ENCODE measurements around the gene CLEC16A. TPM values are rescaled to one million over a fixed set of nuclear protein-coding genes. Genes with fewer than 3 reads are reported as not detected.
A peak's percentile ranks its signal among the peaks of the same experiment; 100 is the strongest.
"Not testable (repeated sequence)": the region's sequence is repeated elsewhere in the genome, so short reads cannot be mapped to it uniquely, and the experiment has no call there.

CLEC16A gene
- total RNA-seq, 1 donor from 2014 or later = 22.1 TPM

DNA sequence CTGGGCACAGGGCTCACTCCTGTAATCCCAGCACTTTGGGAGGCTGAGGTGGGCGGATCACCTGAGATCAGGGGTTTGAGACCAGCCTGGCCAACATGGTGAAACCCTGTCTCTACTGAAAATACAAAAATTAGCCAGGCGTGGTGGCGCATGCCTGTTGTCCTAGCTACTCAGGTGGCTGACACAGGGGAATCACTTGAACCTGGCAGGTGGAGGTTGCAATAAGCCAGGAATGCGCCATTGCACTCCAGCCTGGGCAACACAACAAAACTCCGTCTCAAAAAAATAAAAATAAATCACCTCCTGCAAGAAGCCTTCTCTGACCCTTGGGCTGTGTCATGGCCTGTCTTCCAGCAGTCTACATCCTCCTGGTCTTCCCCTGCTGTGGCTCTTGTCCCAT lies 158.9 kb downstream of the CLEC16A start:
- not testable (repeated sequence) for DNase-seq

DNA sequence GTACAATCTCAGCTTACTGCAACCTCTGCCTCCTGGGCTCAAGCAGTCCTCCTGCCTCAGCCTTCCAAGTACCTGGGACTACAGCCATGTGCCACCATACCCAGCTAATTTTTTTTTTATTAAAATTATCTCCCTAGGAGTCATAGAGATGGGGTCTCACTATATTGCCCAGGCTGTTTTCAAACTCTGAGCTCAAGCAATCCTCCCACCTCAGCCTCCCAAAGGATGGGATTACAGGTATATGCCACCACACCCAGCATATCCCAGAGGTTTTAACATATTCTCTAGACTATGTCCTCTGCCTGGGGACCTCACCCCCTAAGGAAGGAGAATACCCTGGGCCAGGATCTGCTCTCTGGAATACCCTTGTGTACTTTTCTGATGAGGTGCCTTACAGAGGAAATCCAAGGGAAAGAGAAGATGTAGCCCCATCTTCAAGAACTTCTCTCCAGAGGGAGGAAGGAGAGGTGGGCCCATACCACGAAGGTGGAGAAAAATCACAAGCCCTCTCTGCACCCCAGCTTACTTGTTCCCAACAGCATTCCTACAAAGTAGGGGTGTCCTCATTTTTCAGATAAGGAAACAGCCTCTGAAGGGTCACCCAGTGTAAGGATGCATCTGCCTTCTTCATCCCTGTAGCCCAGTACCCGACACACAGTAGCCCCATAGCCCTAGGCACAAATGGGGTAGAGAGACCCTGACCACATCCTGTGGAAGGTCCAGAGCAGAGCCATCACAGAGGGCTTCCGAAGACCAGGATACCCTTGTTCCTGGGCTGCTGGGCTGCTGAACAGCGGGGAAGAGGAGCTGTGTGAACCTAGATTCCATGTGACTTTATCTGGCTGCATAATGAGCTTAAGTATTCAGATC lies 160.0 kb downstream of the CLEC16A start:
- DNase-seq = no peak

DNA sequence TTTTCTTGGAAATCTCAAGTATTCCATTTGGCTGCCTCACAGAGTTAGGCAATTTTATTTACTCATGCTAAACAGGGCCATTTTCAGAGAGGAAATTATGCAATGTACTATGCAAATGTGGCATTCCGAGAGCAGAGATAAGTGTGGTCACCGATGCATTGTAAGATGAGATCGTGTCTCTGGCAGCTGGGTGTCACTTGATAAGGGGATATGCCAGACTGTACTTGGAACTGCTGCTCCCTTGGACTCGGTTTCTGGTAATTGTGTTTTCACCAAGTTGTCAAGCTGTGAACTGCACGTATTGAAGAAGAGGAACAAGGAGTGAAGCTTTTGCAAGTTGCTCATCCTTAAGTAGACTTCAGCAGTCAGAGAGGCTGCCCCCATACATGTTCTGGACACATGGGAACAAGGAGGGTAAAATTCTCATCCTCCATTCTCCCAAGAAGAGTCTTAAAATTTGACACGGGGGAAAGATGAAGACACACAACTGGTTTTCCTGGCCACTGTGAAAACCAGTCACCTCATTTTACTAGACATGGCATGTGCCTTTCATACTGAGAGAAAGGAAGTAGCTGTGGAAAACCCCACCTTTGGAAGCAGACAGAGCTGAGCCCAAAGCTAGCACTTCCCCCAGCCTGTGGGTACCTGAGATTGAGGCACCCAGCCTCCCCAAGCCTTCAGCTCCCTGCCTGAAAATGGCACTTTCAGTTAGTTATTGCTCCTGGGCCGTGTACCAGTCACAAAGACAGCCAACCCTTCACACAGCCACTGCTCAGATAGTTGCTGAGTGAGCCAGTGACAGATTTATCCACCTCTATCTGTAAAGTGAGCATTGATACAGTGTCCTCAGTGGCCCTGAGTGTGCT lies 160.9 kb downstream of the CLEC16A start:
- DNase-seq = peak; percentile 27

DNA sequence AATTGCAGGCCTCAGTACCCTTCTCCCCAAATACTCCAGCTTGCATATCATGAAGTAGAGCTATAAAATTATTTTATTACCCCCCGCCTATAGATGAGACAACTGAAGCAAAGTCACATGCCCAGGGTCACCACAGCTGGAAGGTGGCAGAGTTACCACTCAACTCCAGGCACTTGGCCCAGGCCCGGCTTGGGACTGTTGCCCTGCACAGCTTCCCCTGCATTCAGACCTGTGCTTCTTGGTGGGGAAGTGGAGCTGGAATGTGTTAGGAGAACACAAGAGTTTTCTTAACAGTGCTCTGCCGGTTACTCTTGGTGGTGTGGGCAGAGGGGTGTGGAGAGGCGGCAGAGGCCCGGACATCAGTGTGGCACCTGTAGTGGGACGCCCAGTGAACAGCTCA lies 162.4 kb downstream of the CLEC16A start:
- no peak for DNase-seq

DNA sequence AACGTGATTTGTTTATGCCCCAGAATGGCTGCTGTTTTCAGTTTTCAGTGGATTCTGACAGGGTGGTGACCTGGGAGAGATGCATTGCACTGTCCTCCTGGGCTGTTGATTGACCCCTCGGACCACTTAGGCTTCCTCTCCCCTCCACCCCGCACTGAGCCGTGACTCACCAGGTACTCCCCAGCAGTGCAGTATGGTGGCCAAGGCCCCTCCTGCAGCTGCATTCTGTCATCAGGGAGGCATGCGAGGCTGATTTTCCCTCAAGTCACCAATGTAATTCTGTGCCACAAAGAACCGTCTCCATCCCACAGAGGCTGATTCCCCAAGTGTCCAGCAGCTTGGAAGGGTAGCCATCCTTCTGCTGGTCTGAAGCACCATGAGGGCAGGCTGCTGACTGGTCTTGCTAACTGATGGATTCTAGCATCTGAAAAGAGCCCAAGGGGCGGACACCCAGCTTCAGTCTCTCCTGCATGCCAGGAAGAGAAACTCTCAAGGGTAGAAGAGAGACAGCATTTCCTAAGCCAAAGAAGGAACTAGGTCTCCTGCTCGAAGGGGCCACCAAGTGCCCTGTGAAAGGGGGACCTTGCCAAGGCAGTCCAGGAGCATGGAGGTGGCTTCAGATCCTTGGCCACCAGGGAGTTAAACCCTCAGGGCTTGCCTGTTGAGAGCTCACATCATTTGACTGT lies 163.6 kb downstream of the CLEC16A start:
- no peak for DNase-seq

DNA sequence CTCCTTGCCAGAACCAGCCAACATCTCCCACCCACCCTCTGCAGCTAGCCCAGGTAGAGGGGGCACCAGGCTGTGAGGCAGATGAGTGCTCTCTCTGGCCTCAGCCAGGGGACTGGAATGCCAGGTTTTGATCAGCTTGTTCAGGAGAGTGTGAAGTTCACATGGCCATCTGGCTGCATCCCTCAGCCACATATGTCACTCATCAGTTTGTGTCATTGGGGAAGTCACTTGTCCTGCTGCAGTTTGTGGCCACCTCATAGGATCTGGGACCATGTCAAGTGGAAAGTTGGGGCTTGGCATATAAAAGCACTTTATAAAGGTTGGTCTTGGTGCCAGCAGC lies 164.1 kb downstream of the CLEC16A start:
- no peak for DNase-seq

DNA sequence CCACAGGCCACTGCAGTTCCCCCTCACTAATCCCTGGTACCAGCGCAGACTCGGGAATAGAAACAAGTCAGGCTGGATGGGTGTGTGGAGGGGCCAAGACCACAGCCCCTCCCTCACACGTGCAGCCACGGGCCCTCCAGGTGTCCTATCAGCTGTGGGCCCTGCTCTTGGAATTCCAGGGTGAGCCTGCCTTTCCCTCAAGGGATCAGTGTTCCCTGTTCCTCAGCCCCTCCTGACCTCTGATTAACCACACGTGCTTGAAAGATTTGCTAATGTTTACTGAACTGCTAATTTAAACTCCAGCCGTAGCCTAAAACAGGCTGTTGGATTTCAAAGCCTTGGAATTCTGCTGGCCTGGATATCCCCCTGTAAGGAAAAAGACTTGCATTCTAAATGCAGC lies 165.2 kb downstream of the CLEC16A start:
- no peak for DNase-seq

DNA sequence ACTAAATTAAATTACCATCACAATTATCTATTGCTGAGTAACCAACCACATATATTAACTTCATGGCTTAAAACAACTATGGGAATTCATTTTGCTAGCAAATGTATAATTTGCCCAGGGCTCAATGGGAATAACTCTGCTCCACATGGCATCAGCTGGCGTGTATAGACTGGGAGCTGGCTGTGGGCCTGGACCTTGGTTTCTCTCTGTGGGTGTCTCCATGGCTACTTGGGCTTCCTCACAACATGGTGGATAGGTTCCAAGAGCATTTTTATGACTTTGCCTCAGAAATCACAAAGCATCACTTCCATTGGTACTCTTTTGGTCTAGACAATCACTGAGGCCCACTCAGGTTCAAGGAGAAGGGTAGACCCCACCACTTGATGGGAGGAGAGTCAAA lies 166.8 kb downstream of the CLEC16A start:
- DNase-seq = no peak

DNA sequence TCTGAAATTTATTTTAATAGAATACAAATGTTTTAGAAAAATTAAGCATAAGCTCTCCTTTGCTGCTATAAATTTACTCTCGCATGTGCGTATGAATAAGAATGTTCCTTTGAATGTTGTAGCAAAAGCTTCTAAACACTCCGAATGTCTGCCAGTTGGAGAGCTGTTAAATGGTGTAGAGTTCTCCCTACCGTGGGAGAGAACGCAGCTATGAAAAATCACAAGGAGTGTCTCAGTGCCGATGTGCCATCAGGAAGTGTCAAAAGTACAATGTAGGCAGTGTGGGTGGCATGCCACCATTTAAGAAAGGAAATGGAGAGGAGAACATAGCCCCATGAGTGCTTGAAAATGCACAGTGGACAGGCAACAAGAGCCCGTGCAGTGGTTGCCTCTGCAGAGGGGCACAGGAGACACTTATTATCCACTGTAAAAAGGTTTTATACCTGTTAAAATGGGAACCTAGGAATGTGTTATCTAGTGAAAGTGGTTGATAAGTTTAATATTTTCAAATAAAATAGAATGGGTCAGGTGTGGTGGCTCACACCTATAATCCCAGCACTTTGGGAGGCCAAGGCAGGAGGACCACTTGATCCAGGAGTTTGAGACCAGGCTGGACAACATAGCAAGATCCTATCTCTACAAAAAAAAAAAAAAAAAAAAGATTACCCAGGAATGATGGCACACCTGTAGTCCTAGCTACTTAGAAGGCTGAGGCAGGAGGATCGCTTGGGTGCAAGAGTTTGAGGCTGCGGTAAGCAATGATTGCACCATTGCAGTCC lies 167.7 kb downstream of the CLEC16A start:
- DNase-seq = no peak

DNA sequence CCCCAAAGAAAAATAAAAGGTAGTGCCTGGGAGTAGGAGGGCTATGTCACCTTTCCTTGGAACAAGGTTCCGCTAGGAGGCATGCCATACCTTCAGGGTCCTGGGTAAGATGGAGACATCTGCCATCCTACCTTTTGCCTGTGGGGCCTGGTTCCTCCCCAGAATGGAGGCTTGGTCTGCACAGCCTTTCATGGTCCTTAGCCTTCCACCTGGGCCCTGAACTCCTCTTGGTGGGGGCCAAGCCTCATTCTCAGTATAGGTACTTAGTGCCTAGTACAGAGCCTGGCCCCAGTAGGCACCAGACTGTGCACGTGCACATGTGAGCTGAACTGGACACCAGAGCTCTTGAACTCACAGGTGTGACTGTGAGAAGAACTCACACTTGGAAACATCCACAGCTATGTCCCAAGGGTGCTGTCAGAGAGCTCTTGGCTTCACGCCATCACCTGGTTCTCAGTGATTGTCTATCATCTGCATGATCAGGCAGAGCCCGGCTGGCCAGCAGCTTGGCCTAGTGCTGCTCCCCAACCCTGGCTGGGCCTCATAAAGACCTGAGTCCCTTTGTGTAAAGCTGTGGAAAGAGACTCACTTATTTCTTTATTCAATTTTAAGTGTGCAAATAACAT lies 168.5 kb downstream of the CLEC16A start:
- DNase-seq = no peak

DNA sequence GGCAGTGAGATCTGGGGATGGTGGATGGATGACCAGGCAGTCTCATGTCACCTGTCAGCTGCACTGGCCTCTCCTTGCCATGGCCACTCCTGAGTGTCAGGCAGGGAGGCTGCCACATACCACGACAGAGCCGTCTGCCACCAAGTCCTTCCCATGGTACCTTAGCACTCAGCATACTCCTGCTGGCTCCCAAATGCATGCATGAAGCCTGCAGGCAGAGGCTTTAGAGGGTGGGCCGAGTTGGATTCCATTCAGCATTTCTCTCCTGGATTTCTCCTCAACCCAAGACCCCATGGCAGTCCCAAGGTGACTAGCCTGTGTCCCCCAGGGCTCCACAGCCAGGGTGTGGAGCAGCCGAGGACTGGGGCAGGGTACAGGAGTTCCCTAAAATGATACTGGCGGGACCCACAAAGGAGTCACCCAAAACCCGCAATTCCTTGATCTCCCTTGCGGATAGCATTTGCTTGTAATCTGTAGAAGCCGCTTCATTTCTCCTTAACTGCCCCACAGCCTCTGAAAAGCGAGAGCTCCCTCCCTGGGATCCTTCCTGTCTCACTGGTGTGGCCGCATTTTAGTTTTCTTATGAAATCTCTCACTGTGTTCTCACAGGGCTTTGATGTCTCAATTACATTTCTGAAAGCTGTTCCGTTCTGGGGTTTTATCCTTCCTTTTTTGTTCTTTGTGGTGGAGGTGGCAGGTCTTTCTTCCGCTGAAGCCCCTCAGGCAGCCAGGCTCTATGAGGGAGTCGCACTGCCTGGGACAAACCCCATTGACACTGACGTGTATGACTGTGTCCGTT lies 170.2 kb downstream of the CLEC16A start:
- no peak for DNase-seq

DNA sequence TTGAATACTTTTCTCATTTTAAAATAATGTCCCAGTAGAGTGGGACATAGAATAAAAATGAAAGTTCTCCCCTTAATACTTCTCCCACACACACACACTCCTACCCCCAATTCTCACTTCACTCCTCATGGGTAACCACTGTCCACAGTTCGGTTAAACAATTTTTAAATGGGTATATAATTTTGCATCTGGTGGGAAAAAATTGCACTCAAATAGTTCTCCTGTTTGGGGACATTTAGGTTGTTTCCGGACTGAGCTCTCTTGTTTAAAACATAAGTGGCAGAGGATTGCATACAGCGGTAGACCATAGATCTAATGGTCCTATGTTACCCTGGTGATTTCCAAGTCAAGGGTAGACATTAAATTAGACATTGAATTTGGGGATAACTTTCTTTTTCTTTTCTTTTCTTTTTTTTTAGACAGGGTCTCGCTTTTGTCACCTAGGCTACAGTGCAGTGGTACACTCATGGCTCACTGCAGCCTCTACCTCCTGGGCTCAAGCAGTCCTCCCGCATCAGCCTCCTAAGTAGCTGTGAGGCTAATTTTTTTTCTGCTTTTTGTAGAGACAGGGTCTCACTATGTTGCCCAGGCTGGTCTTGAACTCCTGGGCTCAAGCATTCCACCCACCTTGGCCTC lies 173.3 kb downstream of the CLEC16A start:
- DNase-seq = no peak

DNA sequence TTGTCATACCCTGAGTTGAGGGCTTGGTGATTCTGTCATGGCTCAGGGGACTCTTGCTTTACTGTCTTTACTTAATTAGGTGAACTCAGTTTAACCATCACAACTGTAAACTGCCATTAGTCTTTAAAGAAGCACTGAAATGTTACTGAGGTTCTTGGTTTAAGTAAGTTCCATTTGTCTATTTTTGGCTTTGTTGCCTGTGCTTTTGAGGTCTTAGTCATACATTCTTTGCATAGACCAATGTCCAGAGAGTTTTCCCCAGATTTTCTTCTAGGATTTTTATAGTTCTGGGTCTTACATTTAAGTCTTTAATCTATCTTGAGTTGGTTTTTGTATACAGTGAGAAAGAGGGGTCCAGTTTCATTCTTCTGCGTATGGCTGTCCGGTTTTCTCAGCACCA lies 174.1 kb downstream of the CLEC16A start:
- DNase-seq = no peak

DNA sequence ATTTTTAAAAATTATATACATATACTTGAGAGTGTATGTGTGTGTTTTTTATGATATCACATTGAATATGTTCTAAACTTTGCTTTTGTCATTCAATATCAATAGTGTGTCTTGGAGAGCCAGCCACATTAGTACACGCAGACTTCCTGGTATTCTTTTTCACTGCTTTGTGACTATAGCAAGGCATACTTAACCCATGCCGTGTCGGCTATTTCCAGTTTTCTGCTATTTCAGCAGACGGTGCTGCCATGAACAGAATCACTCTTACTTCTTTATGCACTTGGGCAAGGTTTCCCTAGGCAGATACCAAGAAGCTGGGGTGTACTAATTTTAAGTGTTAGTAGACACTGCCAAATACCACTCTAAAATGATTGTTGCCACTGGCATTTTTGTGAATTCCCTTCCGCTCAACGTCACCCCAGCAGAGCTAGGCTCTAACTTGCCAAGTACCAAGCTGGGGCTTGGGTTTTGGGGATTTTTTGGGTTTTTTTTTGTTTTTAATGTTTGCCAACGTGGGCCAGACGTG lies 176.8 kb downstream of the CLEC16A start:
- peak; percentile 75 for DNase-seq

DNA sequence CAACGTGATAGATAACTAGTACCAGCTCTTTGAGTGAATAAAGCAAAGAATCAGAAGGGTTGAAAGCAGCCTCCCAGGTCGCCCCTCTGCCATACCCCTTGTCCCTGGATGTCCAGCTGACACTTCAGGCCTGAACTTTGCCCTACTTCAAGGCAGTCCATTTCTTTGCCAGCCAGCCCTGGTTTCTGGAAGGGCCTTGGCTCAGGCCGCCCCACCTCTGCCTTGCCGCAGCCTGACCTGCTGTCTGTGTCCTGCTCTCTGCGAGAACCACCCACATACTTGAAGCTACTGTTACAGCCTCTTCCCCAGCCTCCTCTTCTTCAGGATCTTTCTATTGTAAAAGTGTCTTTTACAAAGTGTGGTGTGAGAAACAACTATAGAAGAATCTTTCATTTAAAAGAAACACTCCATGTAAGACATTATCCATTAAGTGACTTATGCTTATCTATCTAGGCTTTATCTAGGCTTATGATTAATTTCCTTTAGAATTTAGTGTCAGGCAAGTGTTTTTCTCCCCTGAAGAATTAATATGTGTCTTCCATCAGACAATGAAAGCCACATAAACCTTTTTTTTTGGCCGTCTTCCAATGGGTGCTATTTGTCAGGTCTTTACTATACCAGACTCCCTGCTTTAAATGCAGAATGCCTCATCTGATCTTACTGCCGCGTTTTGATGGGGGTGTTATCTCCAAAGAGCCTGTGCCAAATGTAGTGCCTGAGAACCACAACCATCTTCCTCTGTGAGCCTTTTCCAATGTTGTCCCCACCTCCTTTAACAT lies 177.7 kb downstream of the CLEC16A start:
- peak; percentile 48 for DNase-seq

DNA sequence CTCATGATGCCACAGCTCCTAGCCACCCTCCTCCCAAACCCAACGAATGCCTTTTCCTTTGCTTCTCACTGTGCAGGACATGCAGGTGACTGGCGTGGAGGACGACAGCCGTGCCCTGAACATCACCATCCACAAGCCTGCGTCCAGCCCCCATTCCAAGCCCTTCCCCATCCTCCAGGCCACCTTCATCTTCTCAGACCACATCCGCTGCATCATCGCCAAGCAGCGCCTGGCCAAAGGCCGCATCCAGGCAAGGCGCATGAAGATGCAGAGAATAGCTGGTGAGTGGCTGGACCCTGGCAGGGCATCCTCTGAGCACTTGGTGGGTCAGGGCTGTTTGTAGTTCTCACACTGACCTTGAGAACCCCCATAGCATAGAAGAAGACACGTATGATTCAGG lies 179.3 kb downstream of the CLEC16A start:
- no peak for DNase-seq

DNA sequence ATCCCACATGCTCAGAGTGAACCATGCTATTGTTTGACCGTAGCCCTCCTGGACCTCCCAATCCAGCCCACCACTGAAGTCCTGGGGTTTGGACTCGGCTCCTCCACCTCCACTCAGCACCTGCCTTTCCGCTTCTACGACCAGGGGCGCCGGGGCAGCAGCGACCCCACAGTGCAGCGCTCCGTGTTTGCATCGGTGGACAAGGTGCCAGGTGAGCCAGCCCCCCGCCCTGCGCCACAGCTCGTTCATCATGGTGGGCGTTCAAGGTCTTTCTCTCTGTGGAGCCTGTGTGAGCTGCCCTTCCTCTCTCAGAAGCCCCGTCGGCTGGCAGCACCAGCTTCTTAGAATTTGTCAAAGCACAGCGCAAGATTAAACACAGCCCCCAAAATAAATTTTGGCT lies 181.6 kb downstream of the CLEC16A start:
- DNase-seq = no peak

DNA sequence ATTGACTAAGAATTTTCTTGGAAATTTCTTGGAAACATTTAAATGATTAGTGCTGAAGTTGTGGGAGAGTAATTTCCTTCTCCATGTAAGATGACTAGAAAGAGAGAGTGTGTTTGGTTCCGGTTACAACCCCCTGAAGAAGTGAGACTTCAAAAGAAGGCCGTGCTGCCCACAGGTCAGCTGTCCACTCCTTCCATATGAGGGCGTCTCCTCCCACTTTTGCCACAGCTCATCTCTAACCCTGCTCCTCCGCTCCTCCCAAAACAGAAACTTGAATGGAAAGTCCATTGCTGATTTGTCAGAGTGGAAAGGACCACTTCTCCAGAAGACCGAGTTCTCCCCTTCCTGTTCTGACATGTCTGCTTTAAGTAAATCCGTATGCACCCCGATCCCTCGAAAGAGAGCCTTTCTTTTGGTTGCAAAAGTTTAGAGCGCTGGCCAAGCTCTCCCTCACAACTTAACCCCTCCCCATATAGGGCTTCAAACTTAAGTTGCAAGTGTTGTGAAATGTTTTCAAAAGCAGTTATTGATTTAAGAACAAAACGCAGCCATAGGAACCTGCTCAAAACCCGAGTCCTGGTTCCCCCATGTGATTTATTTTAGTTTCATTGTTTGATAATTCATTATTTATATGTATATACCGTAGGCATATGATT lies 182.2 kb downstream of the CLEC16A start:
- DNase-seq = no peak

DNA sequence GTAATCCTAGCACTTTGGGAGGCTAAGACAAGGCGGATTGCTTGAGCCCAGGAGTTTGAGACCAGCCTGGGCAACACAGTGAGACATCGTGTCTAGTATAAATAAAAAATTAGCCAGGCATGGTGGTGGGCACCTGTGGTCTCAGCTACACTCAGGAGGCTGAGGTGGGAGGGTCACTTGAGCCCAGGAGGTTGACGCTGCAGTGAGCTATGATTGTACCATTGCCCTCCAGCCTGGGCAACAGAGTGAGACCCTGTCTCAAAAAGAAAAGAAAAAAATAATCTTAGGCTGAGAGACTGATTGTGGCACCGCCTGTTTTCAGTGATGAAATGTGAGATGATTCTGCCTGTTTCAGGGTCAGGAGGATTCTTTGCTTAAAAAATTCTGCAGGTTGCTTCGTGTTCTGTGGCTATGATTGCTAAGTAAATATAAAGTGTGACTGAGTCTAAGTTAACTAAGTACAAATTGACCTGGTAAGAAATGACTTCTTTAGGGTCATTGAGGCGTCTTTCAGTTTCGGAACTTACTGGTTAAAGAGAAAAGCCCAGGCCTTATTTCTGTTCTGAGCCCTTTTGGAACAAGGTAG lies 183.3 kb downstream of the CLEC16A start:
- no peak for DNase-seq

Measured in dermis blood vessel endothelial cell (primary cell).